ENCODE data around the gene CYB5D1. TPM values are rescaled to one million over a fixed set of nuclear protein-coding genes. Genes with fewer than 3 reads are reported as not detected.

The CYB5D1 gene
- total RNA-seq, 2 experiments from 2014 or later: 18.1 to 24.8 TPM

- intact Hi-C loops (cut with micrococcal nuclease; ENCODE audit: unreplicated experiment): loop anchor here (10.0 kb wide), 1 partner anchor 73 kb away; no protein-coding TSS in a partner anchor
- ChIA-PET POLR2A (no interaction called here), CTCF (ENCODE audit: unreplicated experiment) (no interaction called here)
- DNase-seq (ENCODE audit: low spot score): no peak
- no peaks in the 10 kb centered on the region for H3K4me1 ChIP-seq (ENCODE audit: insufficient read depth, low read length, poor library complexity, severe bottlenecking)
- no peaks in the 10 kb centered on the region for H3K9me2 ChIP-seq (ENCODE audit: insufficient read depth, low read length)
- no peak overlapping the region for H3K4me2 ChIP-seq (ENCODE audit: low read length)
- no peak overlapping the region for H3K27ac ChIP-seq (ENCODE audit: low read depth, low read length, poor library complexity, severe bottlenecking)
- no peak overlapping the region for H3K4me3 ChIP-seq (ENCODE audit: low read depth, low read length, poor library complexity, severe bottlenecking)
- no peaks in the 10 kb centered on the region for H3K79me2 ChIP-seq (ENCODE audit: insufficient read depth, low read depth, low read length)
- H3K9me3 ChIP-seq (ENCODE audit: low read length): no peaks in the 10 kb centered on the region
- no TSS peak for BruUV-seq (replicated peaks)
- H2AFZ ChIP-seq (ENCODE audit: low read length): no peak overlapping the region
- TF ChIP-seq, protein P1, sequence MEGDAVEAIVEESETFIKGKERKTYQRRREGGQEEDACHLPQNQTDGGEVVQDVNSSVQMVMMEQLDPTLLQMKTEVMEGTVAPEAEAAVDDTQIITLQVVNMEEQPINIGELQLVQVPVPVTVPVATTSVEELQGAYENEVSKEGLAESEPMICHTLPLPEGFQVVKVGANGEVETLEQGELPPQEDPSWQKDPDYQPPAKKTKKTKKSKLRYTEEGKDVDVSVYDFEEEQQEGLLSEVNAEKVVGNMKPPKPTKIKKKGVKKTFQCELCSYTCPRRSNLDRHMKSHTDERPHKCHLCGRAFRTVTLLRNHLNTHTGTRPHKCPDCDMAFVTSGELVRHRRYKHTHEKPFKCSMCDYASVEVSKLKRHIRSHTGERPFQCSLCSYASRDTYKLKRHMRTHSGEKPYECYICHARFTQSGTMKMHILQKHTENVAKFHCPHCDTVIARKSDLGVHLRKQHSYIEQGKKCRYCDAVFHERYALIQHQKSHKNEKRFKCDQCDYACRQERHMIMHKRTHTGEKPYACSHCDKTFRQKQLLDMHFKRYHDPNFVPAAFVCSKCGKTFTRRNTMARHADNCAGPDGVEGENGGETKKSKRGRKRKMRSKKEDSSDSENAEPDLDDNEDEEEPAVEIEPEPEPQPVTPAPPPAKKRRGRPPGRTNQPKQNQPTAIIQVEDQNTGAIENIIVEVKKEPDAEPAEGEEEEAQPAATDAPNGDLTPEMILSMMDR (conservative IDR thresholded peaks at IDR 0.05; ENCODE audit: low read length): no peak
- TF ChIP-seq EZH2phosphoT487 (IDR thresholded peaks at IDR 0.05; ENCODE audit: borderline replicate concordance, low read depth, low read length): no peak
- H4K20me1 ChIP-seq (ENCODE audit: insufficient read depth, low read length): no peaks in the 10 kb centered on the region
- H3K36me3 ChIP-seq (ENCODE audit: insufficient read depth, low read length): no peaks in the 10 kb centered on the region
These were observed 40.2 kb upstream of the CYB5D1 start for GRCh38 chr17:7817643-7817964.

DNA sequence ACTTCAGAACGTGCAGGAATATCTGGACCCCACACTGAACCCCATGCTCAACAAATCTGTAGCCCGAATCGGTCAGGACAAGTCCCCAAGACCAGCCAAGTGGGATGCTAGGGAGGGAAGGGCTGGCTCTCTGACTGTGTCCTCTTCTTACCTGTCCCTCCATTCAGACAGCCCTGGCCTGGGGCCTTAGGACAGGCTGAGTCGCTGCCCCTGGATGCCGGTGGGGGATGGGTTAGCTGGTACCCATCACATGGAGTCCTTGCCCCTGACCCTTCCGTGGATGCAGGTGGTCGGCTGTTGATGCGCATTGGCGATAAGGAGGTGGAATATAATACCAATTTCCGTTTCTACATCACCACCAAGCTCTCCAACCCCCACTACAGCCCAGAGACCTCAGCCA lies 39.8 kb upstream of the CYB5D1 start:
- Histone ChIP-seq H4K20me1 (ENCODE audit: insufficient read depth, low read length) (no peaks in the 10 kb centered on the region), H3K4me3 (ENCODE audit: low read depth, low read length, poor library complexity, severe bottlenecking) (no peak overlapping the region), H3K9me2 (ENCODE audit: insufficient read depth, low read length) (no peaks in the 10 kb centered on the region), H3K9me3 (ENCODE audit: low read length) (no peaks in the 10 kb centered on the region), H3K27ac (ENCODE audit: low read depth, low read length, poor library complexity, severe bottlenecking) (no peak overlapping the region), H3K36me3 (ENCODE audit: insufficient read depth, low read length) (no peaks in the 10 kb centered on the region), H3K4me2 (ENCODE audit: low read length) (no peak overlapping the region), H3K79me2 (ENCODE audit: insufficient read depth, low read depth, low read length) (no peaks in the 10 kb centered on the region), H3K4me1 (ENCODE audit: insufficient read depth, low read length, poor library complexity, severe bottlenecking) (no peaks in the 10 kb centered on the region), H2AFZ (ENCODE audit: low read length) (no peak overlapping the region)
- ChIA-PET POLR2A (no interaction called here), CTCF (ENCODE audit: unreplicated experiment) (no interaction called here)
- no TSS peak for BruUV-seq (replicated peaks)
- TF ChIP-seq, protein P1 (conservative IDR thresholded peaks at IDR 0.05; ENCODE audit: low read length): no peak
- TF ChIP-seq EZH2phosphoT487 (IDR thresholded peaks at IDR 0.05; ENCODE audit: borderline replicate concordance, low read depth, low read length): no peak
- intact Hi-C loops (cut with micrococcal nuclease; ENCODE audit: unreplicated experiment): loop anchor here (10.0 kb wide), 1 partner anchor 73 kb away; no protein-coding TSS in a partner anchor
- no peak for DNase-seq (ENCODE audit: low spot score)

GRCh38 chr17:7818746-7819645 lies 38.8 kb upstream of the CYB5D1 start:
- Histone ChIP-seq H3K4me1 (ENCODE audit: insufficient read depth, low read length, poor library complexity, severe bottlenecking) (no peaks in the 10 kb centered on the region), H2AFZ (ENCODE audit: low read length) (no peak overlapping the region), H3K79me2 (ENCODE audit: insufficient read depth, low read depth, low read length) (no peaks in the 10 kb centered on the region), H3K4me2 (ENCODE audit: low read length) (no peak overlapping the region), H3K27ac (ENCODE audit: low read depth, low read length, poor library complexity, severe bottlenecking) (no peak overlapping the region), H3K9me2 (ENCODE audit: insufficient read depth, low read length) (no peaks in the 10 kb centered on the region), H3K36me3 (ENCODE audit: insufficient read depth, low read length) (no peaks in the 10 kb centered on the region), H3K4me3 (ENCODE audit: low read depth, low read length, poor library complexity, severe bottlenecking) (no peak overlapping the region), H3K9me3 (ENCODE audit: low read length) (no peaks in the 10 kb centered on the region), H4K20me1 (ENCODE audit: insufficient read depth, low read length) (no peaks in the 10 kb centered on the region)
- TF ChIP-seq EZH2phosphoT487 (IDR thresholded peaks at IDR 0.05; ENCODE audit: borderline replicate concordance, low read depth, low read length): no peak
- TF ChIP-seq, protein P1 (conservative IDR thresholded peaks at IDR 0.05; ENCODE audit: low read length): no peak
- DNase-seq (ENCODE audit: low spot score): no peak
- no TSS peak for BruUV-seq (replicated peaks)
- ChIA-PET POLR2A (no interaction called here), CTCF (ENCODE audit: unreplicated experiment) (interaction anchor here (0.7 kb wide), 1 partner anchor 21 kb away, joined by 3 read pairs; no protein-coding TSS in a partner anchor)
- intact Hi-C loops (cut with micrococcal nuclease; ENCODE audit: unreplicated experiment): loop anchor here (10.0 kb wide), 1 partner anchor 74 kb away; no protein-coding TSS in a partner anchor

Measured in OCI-LY7 (cell line).